GM19025 (cell line): ENCODE results near the gene PCDH15.
"Not testable (repeated sequence)": the region's sequence is repeated elsewhere in the genome, so short reads cannot be mapped to it uniquely, and the experiment has no call there.

Experiments used
- ATAC-seq: cut with Tn5 transposase; IDR thresholded peaks from one replicate; pipeline ENCODE4 v1.9.1; 2021; ENCODE audit warnings: mild to moderate bottlenecking, low read depth, moderate library complexity; ENCODE audit not compliant: unreplicated experiment

The PCDH15 gene

DNA sequence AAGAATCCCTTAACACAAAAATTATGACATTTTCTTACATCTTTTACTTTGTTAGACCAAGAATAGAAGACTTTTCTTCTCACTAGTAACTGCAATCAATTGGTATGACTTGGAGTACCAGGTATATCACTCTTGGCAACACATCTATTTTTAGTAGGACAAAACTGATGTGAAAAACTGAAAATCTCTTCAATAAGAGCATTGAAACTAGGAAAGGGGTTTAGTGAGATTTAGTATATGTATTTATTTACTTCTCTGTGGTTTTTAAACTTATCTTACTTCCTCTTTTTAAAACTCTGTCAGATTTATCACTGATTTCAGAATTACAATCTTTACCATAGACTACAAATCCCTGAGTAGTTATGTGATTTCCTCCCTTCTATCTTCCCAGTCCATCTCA is 366.2 kb downstream of the PCDH15 start:
- ATAC-seq, result no peak

DNA sequence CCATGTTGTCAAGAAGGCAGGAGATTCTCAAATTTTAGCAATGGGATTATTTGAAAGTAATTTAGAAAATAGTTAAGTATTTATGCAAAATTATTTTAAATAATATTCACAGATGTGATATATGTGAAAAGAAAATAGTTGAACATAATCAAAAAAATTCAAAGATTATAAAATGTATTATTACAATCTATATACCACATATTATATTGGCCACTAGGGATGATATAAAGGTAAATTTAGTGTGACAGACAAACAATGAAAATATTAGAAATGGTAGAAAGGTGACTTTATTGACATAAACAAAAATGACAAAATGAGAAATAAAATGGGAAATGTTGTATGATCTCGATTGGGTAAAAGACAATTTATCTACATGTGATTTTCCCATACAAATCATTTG is 385.5 kb downstream of the PCDH15 start:
- ATAC-seq, result no peak

DNA sequence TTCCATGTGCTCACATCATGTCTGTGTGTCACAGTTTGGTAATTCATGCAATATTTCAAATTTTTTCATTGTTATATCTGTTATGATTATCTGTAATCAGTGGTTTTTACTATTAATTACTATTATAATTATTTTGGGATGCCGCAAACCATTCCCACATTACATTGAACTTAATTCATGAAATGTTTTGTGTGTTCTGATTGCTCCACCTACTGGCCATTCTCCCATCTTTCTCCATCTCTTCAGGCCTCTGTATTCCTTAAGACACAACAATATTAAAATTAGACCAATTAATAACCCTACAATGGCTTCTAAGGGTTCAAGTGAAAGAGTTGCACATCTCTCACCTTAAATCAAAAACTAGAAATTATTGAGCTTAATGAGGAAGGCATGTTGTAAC is 398.5 kb downstream of the PCDH15 start:
- no peak for ATAC-seq

DNA sequence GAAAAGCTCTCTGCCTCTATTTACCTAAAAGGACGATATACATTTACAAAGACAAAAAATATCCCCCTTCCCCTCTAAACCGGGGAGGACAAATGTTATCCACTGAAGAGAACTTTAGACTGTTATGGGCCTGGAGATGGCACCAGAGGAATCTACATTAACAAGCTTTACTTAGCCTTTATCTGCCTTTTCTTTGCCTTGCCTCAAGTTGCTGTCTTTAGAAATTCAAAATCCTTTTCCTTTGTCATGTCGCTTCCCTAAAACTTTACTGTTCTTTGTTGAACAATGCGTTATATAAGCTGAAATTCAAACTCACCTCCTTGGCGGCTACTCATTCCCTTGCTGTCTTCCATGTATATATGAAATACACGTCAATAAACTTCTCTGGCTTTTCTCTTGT is 405.0 kb downstream of the PCDH15 start:
- no peak for ATAC-seq

DNA sequence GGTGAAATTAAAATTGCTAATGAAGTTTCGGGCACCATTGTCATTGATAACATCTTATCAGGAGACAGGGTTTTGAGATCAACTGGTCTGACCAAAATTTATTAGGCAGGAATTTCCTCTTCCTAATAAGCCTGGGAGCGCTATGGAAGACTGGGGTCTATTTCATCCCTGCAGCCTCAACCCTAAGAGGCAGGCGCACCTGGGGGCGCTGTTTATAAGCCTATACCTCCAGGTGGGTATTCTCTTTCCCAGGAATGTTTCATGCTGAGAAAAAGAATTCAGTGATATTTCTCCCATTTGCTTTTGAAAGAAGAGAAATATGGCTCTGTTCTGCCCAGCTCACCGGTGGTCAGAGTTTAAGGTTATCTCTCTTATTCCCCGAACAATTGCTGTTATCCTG is 406.4 kb downstream of the PCDH15 start:
- not testable (repeated sequence) for ATAC-seq

DNA sequence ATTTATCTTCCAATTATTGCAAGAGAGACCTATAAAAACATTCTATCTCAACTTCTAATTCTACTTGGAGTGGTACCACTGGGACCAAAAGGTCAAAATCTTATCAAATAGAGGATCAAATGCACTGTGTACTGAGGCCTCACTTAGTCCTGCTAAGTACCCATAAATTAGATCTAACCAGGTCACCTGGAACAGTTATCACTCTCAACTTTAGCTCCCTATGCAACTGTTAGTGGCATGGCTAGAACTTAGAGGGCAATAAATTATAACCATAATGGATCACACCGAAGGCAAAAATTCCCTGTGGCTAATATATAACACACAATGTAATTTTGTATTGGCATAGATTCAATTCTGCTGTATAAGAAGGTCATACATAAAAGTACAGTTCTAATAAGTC is 428.9 kb downstream of the PCDH15 start:
- no peak for ATAC-seq

DNA sequence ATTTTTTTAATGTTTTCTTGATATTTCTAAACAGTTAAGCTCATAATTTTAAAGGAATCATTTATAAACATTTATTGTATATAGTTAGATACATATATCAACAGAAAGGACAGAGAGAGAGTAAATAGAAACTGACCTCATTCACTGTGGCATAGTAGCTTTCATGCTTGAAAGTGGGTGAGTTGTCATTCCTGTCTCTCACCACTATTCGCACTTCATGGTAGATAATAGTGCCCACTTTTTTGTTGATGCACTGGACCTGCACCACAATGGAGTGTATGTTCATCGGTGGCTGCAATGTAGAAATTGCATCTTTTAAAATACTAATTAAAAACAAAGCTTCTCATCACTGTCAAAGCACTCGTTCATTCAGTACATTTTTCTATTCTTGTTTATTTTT is 432.0 kb downstream of the PCDH15 start:
- ATAC-seq, result no peak

DNA sequence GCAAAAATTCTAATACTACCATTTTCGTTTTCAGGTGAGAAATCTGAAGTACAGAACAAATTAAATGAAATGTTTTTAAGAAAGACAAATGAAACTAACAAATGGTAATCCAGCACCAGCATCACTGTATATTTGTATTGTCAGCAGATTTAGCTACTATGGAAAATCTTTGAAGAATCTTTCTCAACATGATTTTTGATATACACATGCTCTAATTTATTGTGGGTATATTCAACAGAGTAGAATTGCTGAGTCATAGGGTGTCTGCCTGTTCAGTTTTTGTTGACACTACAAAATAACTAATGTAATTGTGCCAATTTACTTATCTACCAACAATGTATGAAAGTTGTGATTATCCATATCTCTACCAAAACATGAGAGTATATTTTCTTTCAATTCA is 437.6 kb downstream of the PCDH15 start:
- no peak for ATAC-seq

DNA sequence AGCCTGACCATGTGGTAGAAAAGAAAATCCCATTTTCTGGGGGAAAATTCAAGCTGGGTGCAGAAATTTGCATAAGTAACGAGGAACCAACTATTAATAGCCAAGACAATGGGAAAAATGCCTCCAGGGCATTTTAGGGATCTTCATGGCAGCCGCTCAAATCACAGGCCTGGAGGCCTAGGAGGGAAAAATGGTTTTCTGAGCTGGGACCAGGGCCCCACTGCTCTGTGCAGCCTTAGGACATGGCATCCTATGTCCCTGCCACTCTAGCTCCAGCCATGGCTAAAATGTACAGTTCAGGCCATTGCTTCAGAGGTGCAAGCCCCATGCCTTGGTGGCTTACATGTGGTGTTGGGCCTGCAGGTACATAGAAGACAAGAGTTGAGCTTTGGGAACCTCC is 459.0 kb downstream of the PCDH15 start:
- ATAC-seq, result no peak

DNA sequence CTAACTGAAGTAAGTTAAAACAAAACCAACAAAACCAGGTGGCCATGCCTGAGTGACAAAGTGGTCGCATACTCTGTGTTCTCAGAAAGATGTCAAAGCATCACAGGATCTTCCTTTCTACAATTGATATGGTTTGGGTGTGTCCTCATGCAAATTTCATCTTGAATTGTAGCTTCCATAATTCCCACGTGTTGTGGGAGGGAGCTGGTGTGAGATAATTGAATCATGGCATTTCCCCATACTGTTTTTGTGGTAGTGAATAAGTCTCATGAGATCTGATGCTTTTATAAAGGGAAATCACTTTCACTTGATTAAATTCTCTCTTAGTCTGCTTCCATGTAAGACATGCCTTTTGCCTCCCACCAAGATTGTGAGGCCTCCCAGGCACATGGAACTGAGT is 465.7 kb downstream of the PCDH15 start:
- ATAC-seq, result no peak

DNA sequence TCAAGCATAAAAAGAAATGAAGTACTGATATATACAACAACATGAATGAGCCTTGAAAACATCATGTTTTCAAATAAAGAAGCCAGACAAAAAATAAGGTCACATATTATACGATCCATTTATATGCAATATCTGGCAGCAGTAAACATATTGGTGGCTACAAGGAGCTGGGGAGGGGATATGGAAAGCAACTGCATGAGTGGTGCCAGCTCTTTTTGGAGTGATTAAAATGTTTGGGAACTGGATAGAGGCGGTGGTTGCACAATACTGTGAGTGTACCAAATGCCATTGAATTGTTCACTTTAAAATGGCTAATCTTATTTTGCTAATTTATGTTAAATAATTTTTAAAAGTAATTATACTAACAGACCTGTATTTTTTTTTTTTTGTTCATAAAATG is 481.7 kb downstream of the PCDH15 start:
- no peak for ATAC-seq

DNA sequence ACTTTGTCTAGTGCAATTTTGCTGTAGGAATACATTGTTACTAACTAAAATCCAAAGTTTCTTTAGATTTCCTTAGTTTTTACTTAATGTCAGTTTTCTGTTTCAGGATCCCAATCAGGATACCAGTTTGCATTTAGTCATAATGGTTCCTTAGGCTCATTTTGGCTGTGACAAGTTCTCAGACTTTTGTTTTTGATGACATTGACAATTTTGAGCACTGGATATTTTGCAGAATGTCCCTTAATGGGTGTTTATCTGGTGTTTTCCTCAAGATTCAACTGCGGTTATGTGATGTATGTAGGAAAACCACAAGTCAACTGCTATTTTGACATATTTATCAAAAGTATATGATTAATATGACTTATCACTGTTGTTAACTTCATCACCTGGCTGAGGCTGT is 482.6 kb downstream of the PCDH15 start:
- ATAC-seq, result no peak

DNA sequence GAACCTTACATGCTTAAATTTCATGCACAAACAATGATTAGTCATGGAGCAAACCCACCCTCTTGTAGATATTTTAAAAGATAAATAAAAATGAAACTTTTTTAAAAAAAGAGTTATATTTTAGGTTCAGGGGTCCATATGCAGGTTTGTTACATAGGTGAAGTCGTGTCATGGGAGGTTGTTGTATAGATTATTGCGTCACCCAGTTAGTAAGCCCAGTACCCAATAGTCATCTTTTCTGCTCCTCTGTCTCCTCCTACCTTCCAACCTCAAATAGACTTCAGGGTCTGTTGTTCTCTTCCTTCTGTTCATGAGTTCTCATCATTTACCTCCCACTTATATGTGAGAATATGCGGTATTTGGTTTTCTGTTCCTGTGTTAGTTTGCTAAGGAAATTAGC is 486.6 kb downstream of the PCDH15 start:
- ATAC-seq, result no peak

DNA sequence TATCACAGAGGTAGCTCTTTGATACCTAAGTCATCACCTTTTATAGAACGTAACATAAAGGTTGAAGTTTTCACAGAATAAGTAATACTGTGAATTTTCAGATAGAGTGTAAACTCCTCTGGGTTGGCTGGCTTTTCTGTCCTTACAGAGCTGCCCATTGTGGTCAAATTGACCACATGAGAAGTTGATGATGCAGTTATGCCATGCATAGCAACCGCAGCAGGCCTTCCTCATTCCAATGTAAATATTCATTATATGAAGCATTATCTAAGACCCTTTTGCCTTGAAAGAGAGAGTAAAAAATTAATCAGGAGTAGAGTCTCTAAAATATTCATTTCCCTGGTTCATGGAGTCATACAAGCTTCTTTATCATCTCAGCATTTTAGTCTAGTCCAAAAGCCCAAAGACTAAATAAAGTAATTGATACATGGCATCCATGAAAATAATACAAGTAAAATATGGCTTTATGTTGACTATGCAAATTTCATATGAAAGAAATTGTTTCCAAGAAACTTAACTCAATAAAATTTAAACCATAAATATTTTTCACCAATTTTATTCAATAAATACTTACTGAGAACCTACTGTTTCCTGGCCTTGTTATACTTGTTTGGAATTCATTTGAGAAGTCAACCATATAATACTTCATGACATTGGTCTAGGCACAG is 516.4 kb downstream of the PCDH15 start:
- ATAC-seq, result no peak

DNA sequence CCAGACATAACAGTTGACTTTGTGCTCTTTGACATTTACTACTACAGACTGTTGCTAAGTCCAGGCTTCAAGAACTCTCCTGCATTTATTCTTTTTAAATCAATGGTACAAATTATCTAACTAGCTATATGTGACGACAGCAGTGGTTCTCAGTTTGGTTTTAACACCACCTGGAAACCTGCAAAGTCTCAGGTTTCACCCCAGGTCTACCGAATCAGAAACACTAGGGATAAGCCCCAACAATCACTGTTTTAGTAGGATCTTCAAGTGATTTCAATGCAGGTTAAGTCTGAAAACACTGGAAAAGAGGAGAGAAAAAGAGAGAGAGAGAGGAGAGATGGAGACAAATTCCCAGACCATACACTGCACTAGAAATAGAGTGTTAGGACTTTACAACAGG is 519.0 kb downstream of the PCDH15 start:
- no peak for ATAC-seq

DNA sequence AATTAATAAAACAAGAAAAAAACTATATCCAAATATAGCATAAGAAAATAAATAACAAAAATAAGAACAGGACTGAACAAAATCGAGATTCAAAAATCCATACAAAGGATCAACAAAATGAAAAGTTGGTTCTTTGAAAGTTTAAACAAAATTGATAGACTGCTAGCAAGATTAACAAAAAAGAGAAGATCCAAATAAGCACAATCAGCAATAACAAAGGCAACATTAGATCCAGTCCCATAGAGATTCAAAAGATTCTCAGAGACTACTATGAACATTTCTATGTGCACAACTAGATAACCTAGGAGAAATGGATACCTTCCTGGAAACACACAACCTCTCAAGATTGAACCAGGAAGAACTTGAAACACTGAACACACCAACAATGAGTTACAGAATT is 534.6 kb downstream of the PCDH15 start:
- no peak for ATAC-seq

DNA sequence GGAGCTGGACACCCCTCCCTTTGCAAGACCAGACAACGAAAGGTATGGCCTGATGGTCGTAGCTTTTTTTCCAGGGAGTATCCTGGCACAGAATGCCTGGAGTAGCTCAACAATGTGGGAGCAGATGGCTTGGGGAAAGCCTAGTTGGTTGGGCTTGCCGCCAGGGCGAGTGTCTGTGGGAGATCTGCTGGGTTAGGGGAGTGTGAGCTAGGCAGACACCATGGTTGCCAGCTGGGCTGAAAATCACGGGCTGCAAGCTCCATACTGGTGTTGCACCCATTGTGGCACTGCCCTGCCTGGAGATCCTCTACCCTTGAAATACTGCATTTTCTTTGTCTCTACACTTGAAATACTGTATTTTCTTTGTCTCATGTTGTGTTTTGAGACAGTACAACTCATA is 538.3 kb downstream of the PCDH15 start:
- no peak for ATAC-seq

DNA sequence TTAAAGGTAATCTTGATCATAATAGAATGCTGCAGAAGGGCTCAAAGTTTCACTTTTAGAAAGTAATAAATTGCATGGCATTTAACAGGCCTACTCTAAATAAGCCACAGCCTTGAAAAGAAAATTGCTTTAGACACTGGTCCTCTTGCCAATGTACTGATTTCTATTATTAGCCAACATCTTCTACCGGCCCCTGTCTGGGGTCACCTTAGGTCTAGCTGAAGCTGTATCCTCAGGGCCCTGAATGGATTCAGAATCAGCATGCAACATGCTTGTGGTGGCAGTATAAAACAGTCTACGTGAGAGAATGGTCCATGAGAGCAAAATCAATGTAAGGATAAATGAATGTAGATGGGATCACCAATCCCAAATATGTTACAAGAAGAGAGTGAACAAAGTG is 541.9 kb downstream of the PCDH15 start:
- ATAC-seq, result no peak

DNA sequence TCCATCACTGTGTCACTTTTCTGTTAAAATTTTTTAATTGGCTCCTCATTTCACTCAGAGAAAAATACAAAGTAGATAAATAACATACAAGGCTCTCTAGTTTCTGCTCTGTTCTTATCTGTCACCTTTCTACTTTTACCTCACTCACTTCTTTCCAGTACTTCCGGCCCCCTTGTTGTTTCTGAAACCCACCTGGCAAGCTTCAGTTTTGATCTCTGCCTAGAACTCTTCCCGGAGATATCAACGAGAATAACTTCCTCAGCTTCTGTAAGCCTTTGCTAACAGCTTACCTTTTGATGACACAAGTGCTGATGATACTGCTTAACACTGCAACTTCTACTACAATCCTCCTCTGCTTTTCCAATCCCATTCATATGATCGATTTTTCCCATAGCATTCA is 566.2 kb downstream of the PCDH15 start:
- ATAC-seq, result no peak

DNA sequence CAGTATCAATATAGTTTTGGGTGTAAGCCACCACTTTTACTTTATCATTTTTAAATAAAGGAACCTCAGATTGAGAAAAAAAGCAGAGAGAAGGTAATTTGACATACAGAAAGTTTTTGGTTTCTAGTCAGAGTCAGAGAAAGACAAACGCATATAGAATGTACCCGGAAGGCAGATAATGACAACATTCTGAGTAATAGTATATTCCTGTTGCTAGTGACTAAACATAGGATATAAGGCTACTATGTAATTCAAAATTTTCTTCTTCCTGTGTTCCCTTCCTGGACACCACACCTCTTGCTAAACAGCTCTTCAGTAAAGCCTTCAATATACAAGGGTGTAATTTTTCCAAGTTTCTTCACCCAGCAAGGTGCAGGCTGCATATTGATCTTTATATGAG is 597.6 kb downstream of the PCDH15 start:
- no peak for ATAC-seq

DNA sequence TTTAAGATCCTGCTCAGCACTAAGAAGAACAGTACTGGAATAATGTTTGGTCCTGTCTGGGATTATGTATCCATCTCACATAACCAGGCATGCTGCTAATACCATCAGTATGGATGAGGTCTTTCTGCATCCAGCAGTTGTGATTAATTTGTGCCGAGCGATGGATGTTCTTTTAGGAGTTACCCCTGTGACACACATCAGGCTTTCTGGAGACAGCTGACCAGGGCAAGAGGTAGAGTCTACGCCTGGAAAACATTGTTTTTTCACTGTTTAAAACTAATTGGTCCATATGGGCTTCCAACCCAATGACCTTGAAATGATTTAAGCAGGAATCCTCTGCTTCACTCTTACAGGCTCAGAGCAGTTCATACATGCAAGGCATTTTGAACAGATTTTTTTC is 603.0 kb downstream of the PCDH15 start:
- ATAC-seq, result no peak

DNA sequence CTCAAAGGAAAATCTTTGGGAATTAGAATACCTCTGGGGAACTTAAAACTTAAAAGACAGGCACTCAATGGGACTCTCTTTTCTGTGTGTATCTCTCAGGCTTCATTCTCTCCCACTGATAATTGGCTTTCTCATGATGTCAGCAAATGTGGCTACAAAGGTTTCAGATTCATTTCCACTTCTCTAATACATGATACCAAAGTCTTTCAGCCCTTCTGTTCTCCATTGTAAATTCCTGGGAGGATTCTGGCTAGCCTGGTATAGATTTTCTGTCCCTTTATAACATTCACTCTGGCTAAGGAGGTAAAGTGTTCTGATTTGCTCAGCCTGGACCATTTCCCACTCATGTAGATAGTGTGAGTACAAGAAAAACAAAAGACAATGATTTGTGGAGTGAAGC is 606.2 kb downstream of the PCDH15 start:
- ATAC-seq, result no peak

DNA sequence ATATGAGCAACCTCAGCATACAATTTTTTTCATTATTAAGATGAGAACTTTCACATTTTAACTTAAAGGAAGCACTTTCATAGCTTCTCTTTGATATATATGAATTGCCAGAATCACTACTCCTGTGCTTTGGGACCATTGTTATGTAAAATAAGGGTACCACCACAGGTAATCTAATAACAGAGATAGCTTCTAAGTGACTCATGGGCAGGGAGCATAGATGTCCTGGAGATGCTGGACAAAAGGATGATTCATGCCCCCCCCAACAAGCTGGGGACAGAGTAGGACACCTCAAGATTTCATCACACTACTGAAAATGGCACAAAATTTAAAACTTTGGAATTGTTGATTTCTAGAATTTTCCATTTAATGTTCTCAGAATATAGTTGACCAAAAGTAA is 641.1 kb downstream of the PCDH15 start:
- ATAC-seq, result no peak
